HG02852 (cell line): Measurements from ENCODE around the gene ACOXL.

Source experiments
- ATAC-seq: cut with Tn5 transposase; IDR thresholded peaks from one replicate; pipeline ENCODE4 v1.9.1; 2021; ENCODE audit warnings: mild to moderate bottlenecking, moderate library complexity; ENCODE audit not compliant: unreplicated experiment

Gene ACOXL

GRCh38 chr2:110751642-110752041 is 19.3 kb downstream of the ACOXL start:
- no peak for ATAC-seq

- no peak for ATAC-seq
Observed at GRCh38 chr2:110752871-110753270, 20.5 kb downstream of the ACOXL start.

- no peak for ATAC-seq
Observed at GRCh38 chr2:110755491-110756078, 23.2 kb downstream of the ACOXL start.

- ATAC-seq: no peak
Observed at GRCh38 chr2:110759411-110759810, 27.0 kb downstream of the ACOXL start.

- ATAC-seq: no peak
Observed at GRCh38 chr2:110764931-110765330, 32.6 kb downstream of the ACOXL start.

- no peak for ATAC-seq
Observed at GRCh38 chr2:110766291-110766690, 33.9 kb downstream of the ACOXL start.

- ATAC-seq: no peak
Observed at GRCh38 chr2:110768591-110768990, 36.2 kb downstream of the ACOXL start.

GRCh38 chr2:110770404-110770958 is 38.1 kb downstream of the ACOXL start:
- ATAC-seq: no peak

GRCh38 chr2:110770959-110771431 is 38.6 kb downstream of the ACOXL start:
- no peak for ATAC-seq

- no peak for ATAC-seq
Observed at GRCh38 chr2:110771547-110772382, 39.4 kb downstream of the ACOXL start.

- no peak for ATAC-seq
Observed at GRCh38 chr2:110772383-110772755, 40.0 kb downstream of the ACOXL start.

- ATAC-seq: no peak
Observed at GRCh38 chr2:110773401-110773921, 41.1 kb downstream of the ACOXL start.

- no peak for ATAC-seq
Observed at GRCh38 chr2:110774701-110775100, 42.3 kb downstream of the ACOXL start.

- no peak for ATAC-seq
Observed at GRCh38 chr2:110777531-110778311, 45.3 kb downstream of the ACOXL start.

- no peak for ATAC-seq
Observed at GRCh38 chr2:110780461-110780860, 48.1 kb downstream of the ACOXL start.

GRCh38 chr2:110783196-110783873 is 51.0 kb downstream of the ACOXL start:
- ATAC-seq: no peak

GRCh38 chr2:110784047-110784631 is 51.8 kb downstream of the ACOXL start:
- no peak for ATAC-seq

GRCh38 chr2:110785439-110785838 is 53.1 kb downstream of the ACOXL start:
- no peak for ATAC-seq

GRCh38 chr2:110788976-110789375 is 56.6 kb downstream of the ACOXL start:
- no peak for ATAC-seq

- ATAC-seq: no peak
Observed at GRCh38 chr2:110789706-110790105, 57.3 kb downstream of the ACOXL start.
